Right lobe of liver (tissue), 4 donors: ENCODE data around the gene TIMP3.

ENCODE experiments used
- CTCF ChIP-seq, 4 donors: fragments of 200-600 bp in 3 of 4; fragments of 450-650 bp in 1 of 4; IDR thresholded peaks; one replicate each; pipeline versions ENCODE4 v1.5.1 to v1.8.0; 2016 to 2022; ENCODE audit warnings: antibody characterized with exemption in 4 of 4, mild to moderate bottlenecking in 2 of 4
- POLR2A ChIP-seq: fragments of 450-650 bp; IDR thresholded peaks from one replicate; pipeline ENCODE4 v1.6.1; 2017; ENCODE audit warnings: antibody characterized with exemption, mild to moderate bottlenecking
- donor health status: DM: no; HTN: no; CAD: no.
- donor health status: DM: no; HTN: no; CAD: no.
- donor health status: DM: no; HTN: yes; CAD: no.

GRCh38 chr22:32802237-32802765 is 796 bp downstream of the TIMP3 start:
- TF ChIP-seq POLR2A: no peak
- no peak for TF ChIP-seq CTCF (IDR thresholded peaks at IDR 0.05)
